Measurements from ENCODE around the gene FCGR1A.
"Not testable (repeated sequence)": the region's sequence is repeated elsewhere in the genome, so short reads cannot be mapped to it uniquely, and the experiment has no call there.

The FCGR1A gene

GRCh38 chr1:149775510-149776147 lies 6.9 kb upstream of the FCGR1A start:
- not testable (repeated sequence) for DNase-seq (ENCODE audit: low read depth in 2 of 2, low spot score in 1 of 2)

DNA sequence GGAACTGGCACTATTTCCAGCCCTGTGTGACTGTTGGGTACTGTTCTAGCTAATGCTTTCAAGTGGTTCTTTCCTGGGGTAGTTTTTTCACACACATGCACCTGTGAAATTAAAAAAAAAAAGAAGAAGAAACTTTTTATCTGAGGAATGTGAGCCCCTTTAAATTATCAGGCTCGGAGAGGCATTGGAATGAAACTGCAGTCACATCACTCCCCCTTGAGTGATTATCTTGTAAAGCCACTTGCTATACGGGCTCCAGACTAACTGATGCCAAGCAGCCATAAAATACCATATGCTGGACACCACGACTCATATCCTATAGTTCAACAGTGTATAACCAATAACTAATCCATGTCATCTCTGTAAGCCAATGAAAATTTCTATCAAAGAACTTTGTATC lies 5.4 kb upstream of the FCGR1A start:
- not testable (repeated sequence) for DNase-seq (ENCODE audit: low read depth in 2 of 2, low spot score in 1 of 2)

DNA sequence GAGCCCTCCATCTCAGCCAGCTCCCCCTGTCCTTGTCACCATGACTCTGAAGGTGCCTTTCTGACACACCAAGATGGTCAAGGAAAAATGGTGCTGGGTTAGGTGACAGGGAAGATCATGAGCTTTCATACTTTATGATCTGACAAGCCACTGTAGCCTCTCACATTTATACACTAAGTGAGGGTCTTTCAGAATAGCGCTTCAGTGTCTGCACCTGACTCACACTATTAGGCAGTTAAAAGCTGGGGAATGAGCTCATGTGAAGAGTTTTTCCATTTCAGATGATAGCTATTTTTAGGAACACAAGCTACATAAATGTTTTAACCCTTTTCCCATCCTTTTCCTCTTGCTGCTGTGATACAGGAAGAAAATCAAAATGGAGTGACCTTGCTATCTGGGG lies 4.2 kb upstream of the FCGR1A start:
- not testable (repeated sequence) for DNase-seq (ENCODE audit: low read depth in 2 of 2, low spot score in 1 of 2)

GRCh38 chr1:149781413-149781984 lies 995 bp upstream of the FCGR1A start:
- DNase-seq (ENCODE audit: low read depth in 2 of 2, low spot score in 1 of 2), result peak in 1 of 2 donors; percentile 1

- DNase-seq (ENCODE audit: low read depth in 2 of 2, low spot score in 1 of 2), result not testable (repeated sequence)
Observed at GRCh38 chr1:149783289-149783688, 795 bp downstream of the FCGR1A start.

- DNase-seq (ENCODE audit: low read depth in 2 of 2, low spot score in 1 of 2), result not testable (repeated sequence)
Observed at GRCh38 chr1:149783868-149784267, 1.4 kb downstream of the FCGR1A start.

- not testable (repeated sequence) for DNase-seq (ENCODE audit: low read depth in 2 of 2, low spot score in 1 of 2)
Observed at GRCh38 chr1:149787688-149788451, 5.4 kb downstream of the FCGR1A start.

DNA sequence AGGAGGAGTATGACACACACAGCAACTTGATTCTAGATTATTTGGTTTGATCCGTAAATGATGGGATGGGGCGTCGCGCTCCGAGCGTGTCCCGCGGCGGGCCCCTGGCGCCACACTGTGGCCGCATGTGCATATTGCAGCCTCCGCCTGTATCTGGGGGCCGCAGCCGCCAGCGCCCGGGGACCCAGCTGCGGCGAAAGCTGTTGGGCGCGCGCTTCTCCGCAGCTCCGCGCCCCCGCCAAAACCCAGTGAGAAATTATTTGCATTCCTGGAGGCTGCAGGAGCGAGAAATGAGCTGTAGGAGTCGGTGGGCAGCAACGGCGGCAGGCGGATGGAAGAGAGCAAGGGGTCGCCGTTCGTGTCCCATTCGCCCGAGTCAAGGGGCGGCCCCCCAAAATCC lies 10.0 kb downstream of the FCGR1A start:
- DNase-seq (ENCODE audit: low read depth in 2 of 2, low spot score in 1 of 2), result peak in 1 of 2 donors; percentile 19

DNA sequence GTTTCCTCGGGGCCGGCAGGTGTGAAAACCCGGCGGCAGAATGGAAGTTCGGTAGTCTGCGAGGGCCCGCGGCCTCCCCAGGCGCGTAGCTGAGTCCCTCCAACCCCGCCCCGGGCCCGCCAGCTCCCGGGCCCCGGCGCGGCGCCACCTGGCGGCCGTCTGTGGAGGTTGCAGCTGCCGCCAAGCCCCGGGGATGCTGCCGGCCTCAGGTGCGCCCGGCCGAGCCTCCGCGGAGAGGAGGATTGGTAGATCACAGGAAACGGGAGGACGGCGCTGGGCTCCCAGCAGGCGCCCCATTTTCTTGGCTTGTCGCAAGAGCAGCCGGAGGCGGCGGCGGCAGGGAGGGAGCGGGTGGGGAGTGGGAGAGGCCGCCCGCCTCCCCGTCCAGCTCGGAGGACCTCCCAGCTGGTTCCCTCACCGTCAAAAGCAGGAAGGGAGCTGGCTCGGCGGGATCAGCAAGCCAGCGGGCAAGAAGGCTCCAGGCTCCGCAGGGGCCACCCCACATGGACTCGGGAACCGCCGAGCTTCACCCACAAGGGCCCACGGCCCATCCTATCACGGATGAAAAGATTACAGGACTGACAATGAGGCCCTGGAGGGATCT lies 10.5 kb downstream of the FCGR1A start:
- DNase-seq (ENCODE audit: low read depth in 2 of 2, low spot score in 1 of 2), result peak; percentile 48 to 72

- DNase-seq (ENCODE audit: low read depth in 2 of 2, low spot score in 1 of 2), result not testable (repeated sequence)
Observed at GRCh38 chr1:149793885-149794284, 11.4 kb downstream of the FCGR1A start.

DNA sequence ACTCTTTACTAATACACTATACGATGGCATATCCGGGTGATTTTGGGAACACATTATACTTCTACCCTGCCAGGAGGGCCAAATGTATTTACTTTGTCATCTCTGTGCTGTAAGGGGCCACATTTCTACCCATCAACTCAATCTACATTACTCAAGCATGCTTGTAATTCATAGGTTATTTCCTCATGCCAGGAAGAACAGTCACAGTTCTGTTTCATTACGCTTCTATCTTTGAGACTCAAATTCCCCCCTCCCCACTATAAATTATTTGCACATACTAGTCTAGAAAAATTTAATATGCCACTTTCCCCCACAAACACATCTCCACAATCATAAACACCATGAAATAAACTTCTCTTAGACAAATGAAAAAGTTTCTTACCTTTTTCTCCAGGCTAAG lies 19.1 kb downstream of the FCGR1A start:
- DNase-seq (ENCODE audit: low read depth in 2 of 2, low spot score in 1 of 2), result not testable (repeated sequence)

- DNase-seq (ENCODE audit: low read depth in 2 of 2, low spot score in 1 of 2), result not testable (repeated sequence)
Observed at GRCh38 chr1:149804417-149805080, 22.1 kb downstream of the FCGR1A start.

DNA sequence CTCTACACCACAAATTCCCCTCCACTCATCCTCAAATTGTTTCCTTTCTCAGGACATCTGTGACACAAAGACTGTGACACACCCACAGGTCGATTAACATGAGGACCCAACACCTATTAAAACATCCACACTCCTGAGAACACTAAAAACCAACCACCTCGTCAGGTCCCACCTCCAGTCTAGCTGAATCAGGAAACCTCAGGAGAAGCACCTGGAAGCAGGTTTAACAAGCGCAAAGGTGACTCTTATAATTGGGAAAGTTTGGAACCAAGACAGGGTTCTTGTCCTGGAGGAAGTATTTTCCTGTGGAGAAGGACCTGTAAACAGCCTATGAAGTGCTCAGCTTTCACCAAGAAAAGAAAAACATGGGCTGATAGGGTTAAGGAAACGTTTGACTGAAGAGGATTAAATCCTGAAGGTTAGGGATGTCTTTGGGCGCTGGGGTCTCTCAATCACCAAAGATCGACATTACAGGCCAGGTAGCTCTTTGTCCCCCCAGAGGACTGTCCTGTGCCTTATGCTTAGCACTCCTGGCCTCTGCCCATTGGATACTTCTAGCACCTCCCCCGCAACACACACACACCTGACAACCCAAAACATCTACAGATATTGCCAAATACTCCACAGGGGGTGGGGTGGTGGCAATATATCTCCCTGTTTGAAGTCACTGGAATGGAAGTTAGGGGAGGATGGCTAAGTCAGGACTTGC lies 28.4 kb downstream of the FCGR1A start:
- not testable (repeated sequence) for DNase-seq (ENCODE audit: low read depth in 2 of 2, low spot score in 1 of 2)

GRCh38 chr1:149811514-149811889 lies 29.0 kb downstream of the FCGR1A start:
- not testable (repeated sequence) for DNase-seq (ENCODE audit: low read depth in 2 of 2, low spot score in 1 of 2)

GRCh38 chr1:149811890-149812829 lies 29.7 kb downstream of the FCGR1A start:
- peak; percentile 59 to 64 for DNase-seq (ENCODE audit: low read depth in 2 of 2, low spot score in 1 of 2)

GRCh38 chr1:149812893-149813801 lies 30.7 kb downstream of the FCGR1A start:
- DNase-seq (ENCODE audit: low read depth in 2 of 2, low spot score in 1 of 2), result peak; percentile 20 to 39

DNA sequence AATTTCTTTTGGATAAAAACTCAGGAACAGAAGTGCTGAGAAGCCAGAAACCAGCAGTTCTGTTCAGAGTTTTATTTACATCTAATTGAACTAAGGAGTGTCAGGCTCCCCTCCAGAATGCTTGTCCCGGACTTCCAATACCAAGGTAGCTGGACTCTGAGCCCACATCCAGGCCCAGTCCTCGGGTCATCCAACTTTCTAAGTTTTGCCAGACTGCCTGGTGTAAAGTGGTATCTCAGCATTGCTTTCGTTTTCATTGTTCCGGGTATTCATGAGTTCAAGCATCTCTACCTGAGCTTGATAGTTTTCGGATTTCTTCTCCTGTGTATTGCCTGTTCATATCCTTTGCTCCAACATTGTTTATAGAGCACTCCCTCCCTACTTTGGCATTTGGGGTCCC lies 37.9 kb downstream of the FCGR1A start:
- not testable (repeated sequence) for DNase-seq (ENCODE audit: low read depth in 2 of 2, low spot score in 1 of 2)

GRCh38 chr1:149826555-149826954 lies 44.1 kb downstream of the FCGR1A start:
- not testable (repeated sequence) for DNase-seq (ENCODE audit: low read depth in 2 of 2, low spot score in 1 of 2)
